HG03460 (cell line): ENCODE data around the gene ACTR1B.
"Not testable (repeated sequence)": the region's sequence is repeated elsewhere in the genome, so short reads cannot be mapped to it uniquely, and the experiment has no call there.

Experiments
- ATAC-seq: cut with Tn5 transposase; IDR thresholded peaks from one replicate; pipeline ENCODE4 v1.9.1; 2021; ENCODE audit not compliant: unreplicated experiment

Gene ACTR1B

DNA sequence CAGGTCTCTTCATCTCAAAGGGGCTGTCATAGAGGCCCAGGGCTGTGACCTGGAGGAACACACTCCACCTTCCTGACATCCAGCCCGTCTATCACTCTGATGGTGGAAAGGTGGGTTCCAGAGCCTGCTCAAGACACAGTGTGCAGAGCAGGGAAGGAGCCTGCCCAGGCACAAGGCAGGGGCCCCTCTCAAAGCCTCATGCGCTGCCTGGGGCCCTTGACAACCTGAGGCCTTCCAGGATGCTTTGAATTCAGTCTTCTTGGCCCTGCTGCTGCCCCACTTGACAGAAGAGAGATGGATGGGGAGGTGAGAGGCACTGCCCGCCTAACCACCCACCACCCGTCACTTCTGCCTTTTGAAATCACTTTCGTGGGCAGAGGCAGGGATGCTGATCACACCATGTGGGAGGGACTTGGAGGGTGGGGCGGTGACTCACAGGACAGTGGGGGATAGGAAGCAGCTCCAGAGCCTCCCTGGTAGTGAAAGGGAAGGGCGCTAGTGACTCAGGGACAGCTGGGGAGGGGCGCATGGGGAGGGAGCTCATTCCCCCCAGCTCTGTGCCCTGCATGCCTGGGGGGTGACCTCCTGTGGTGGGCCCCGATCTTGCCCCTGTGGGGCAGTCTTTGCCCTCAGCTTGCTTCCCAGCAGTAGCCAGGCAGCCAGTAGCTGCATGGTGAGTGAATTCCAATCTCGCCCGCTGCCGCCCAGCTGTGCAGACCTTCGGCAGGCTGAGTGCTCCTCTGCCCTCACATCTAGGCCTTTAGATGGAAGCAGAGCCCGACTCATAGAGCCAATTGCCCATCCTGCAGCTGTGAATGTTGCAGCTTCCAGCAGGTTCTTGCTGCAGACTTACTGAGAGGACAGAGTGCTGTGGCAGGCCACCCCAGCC is 44.7 kb downstream of the ACTR1B start:
- not testable (repeated sequence) for ATAC-seq

DNA sequence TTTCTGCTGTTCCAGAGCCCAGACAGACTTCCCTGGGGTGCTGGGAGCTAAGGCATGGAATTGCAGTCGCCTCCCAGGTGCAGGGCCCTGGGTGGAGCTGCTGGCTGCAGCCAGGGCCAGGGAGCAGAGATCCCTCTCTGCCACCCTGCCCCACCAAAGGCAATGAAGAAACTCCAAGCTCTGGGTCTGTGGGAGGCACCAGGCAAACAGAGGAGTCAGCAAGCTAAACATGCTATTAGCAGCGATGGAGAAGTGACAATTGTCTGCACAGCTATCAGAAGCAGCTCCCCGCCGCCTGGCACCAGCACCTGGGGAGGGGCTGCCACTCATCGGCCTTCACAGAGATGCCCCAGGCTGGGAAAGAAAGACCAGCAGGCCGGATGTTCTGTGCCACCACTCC is 45.9 kb downstream of the ACTR1B start:
- no peak for ATAC-seq

DNA sequence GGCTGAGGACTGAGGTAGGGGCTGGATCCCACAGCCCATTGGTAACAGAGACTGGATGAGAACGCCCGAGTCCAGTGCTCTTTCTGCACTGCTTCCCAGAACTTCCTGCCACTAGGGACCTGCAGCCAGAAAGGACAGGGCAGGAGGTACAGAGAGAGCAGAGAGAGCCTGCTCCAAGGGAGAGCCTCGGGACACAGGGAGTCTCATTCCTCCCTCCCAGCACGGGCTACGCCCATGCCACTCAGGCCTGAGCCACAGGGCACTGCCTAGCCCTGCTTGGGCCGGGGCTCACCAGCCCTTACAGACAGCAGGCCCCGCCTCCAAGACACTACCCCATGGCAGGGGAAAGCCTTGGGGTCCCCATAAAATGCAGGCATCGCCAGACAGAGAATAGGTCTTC is 48.1 kb downstream of the ACTR1B start:
- not testable (repeated sequence) for ATAC-seq

DNA sequence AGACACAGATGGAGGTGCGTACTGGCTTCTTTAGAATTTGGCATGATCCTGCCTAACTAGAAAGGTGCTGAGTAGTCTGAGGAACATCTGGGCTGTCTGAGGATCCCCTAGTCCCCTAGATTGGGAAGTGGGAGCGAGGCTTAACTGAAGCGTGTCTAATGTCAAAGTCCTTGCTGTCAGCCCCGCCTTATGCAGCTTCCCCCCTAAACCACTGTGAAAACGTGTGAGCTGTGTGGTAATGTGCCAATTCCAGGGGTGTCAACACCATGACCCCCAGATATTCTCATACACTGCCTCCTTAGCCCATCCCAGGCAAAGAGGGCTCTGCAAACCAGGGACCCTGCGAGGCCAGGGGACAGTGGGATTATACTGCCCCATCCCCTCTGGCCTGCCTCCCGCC is 51.9 kb downstream of the ACTR1B start:
- ATAC-seq: not testable (repeated sequence)

DNA sequence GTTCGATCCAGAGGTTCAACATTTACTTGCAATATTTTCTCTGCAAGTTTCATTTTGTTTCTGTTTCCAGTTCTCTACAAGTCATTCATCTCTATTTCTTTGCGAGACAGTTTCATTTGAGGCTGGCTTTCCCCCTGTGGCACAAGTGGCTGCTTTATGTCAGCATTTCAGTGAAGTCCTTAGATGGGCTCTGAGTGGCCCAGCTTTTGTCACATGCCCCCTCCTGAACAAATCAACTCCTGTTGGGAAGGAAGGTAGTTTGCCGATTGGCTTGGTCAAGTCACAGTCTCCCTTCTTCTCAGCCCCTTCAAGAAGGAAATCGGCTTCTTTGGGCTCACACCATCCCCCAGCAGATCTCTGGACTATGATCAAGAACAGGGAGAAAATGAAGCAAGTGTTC is 55.1 kb downstream of the ACTR1B start:
- not testable (repeated sequence) for ATAC-seq
